HCT116 (cell line): ENCODE data around the gene SAMSN1. TPM values are rescaled to one million over a fixed set of nuclear protein-coding genes. Genes with fewer than 3 reads are reported as not detected.

ENCODE experiments used
- ATAC-seq: fragments of 200-7000 bp; cut with Tn5 transposase; 2 replicates; pipeline ENCODE4 v1.9.1; 2020; ENCODE audit warnings: mild to moderate bottlenecking, moderate library complexity
- BruUV-seq: library from RNA; stranded (reverse); fragments of 400-500 nt; replicated peaks from 2 replicates; lab custom pipeline; 2021; lab: Mats Ljungman, UMichigan
- CTCF ChIA-PET: fragments of 300-600 bp; sonication (Branson Sonifier 250); formaldehyde crosslinking; loops from one replicate; lab custom pipeline; 2021; ENCODE audit warnings: antibody characterized with exemption; lab: Charles Lee
- POLR2A ChIA-PET: fragments of 300-600, 350-600 bp; sonication (Branson Sonifier 250); formaldehyde crosslinking; loops from one replicate; lab custom pipeline; 2021; ENCODE audit warnings: antibody characterized with exemption; lab: Charles Lee
- RAD21 ChIA-PET, 2 experiments: fragments of 300-600 bp; sonication (Branson Sonifier 250); formaldehyde crosslinking; loops; one replicate each; lab custom pipeline; 2023; ENCODE audit warnings: low total read pairs in 2 of 2; ENCODE audit not compliant: uncharacterized antibody in 2 of 2, unreplicated experiment in 2 of 2, low non-redundant PET in 1 of 2; lab: Charles Lee
- DNase-seq: peaks from one replicate; pipeline ENCODE4 v3.0.0-alpha.2; 2010; ENCODE audit warnings: low read depth, low spot score
- H2AFZ ChIP-seq: fragments of 200-600 bp; shearing (Covaris generic), sonication (generic); 2 replicates; pipeline ENCODE4 v1.6.1; 2017; ENCODE audit warnings: low read depth, mixed run types, mixed read lengths, antibody characterized with exemption, low read length; ENCODE audit not compliant: poor library complexity, severe bottlenecking
- H3K27ac ChIP-seq: 2 replicates; pipeline ENCODE4 v1.5.1; 2012; ENCODE audit warnings: low read depth, low read length
- H3K27me3 ChIP-seq: fragments of 200-600 bp; sonication (generic); 2 replicates; pipeline ENCODE4 v1.6.1; 2016; ENCODE audit warnings: mixed run types, low read length, mixed read lengths; ENCODE audit not compliant: insufficient read depth
- H3K36me3 ChIP-seq, 2 experiments: fragments of 200-500 bp in 1 of 2; fragments of 200-600 bp in 1 of 2; sonication (Bioruptor generic) in 1 of 2; sonication (generic) in 1 of 2; 2 replicates each; pipeline versions ENCODE4 v1.5.1 to v1.6.1; 2014 to 2016; ENCODE audit warnings: low read length in 2 of 2, inconsistent platforms in 1 of 2, mixed read lengths in 1 of 2, mixed run types in 1 of 2; ENCODE audit not compliant: insufficient read depth in 2 of 2, control insufficient read depth in 1 of 2
- H3K4me1 ChIP-seq, 2 experiments: fragments of 200-600 bp in 1 of 2; sonication (generic) in 1 of 2; 2 replicates each; pipeline versions ENCODE4 v1.5.1 to v1.6.1; 2012 to 2017; ENCODE audit warnings: low read length in 2 of 2, inconsistent platforms in 1 of 2, mild to moderate bottlenecking in 1 of 2, mixed read lengths in 1 of 2, mixed run types in 1 of 2, moderate library complexity in 1 of 2; ENCODE audit not compliant: insufficient read depth in 2 of 2, control insufficient read depth in 1 of 2
- H3K4me2 ChIP-seq: fragments of 200-600 bp; sonication (generic); 2 replicates; pipeline ENCODE4 v1.6.1; 2017; ENCODE audit warnings: mixed run types, low read length, mixed read lengths
- H3K4me3 ChIP-seq, 2 experiments: fragments of 200-600 bp in 1 of 2; sonication (generic) in 1 of 2; replicated peaks in 1 of 2; 2 replicates each; pipeline ENCODE4 v1.5.1; 2011 to 2016; ENCODE audit warnings: low read length in 2 of 2, control low read depth in 1 of 2, low read depth in 1 of 2, mild to moderate bottlenecking in 1 of 2, mixed read lengths in 1 of 2, mixed run types in 1 of 2
- H3K79me2 ChIP-seq: fragments of 200-600 bp; sonication (generic); 2 replicates; pipeline ENCODE4 v1.6.1; 2017; ENCODE audit warnings: mild to moderate bottlenecking, mixed run types, low read length, moderate library complexity, mixed read lengths; ENCODE audit not compliant: insufficient read depth
- H3K9ac ChIP-seq: fragments of 200-600 bp; sonication (generic); 2 replicates; pipeline ENCODE4 v1.6.1; 2016; ENCODE audit warnings: low read length, mixed read lengths
- H3K9me2 ChIP-seq: fragments of 200-600 bp; sonication (generic), shearing (Covaris generic); 2 replicates; pipeline ENCODE4 v1.6.1; 2017; ENCODE audit warnings: mixed run types, mild to moderate bottlenecking, moderate library complexity; ENCODE audit not compliant: insufficient read depth
- H3K9me3 ChIP-seq, 2 experiments: fragments of 200-500 bp in 1 of 2; fragments of 200-600 bp in 1 of 2; sonication (Bioruptor generic) in 1 of 2; sonication (generic) in 1 of 2; 2 replicates each; pipeline ENCODE4 v1.6.1; 2014 to 2017; ENCODE audit warnings: low read length in 2 of 2, mixed read lengths in 2 of 2, inconsistent platforms in 1 of 2, low read depth in 1 of 2, mild to moderate bottlenecking in 1 of 2, mixed run types in 1 of 2, moderate library complexity in 1 of 2; ENCODE audit not compliant: control insufficient read depth in 1 of 2, insufficient read depth in 1 of 2
- H4K20me1 ChIP-seq: fragments of 200-600 bp; sonication (generic), shearing (Covaris generic); 2 replicates; pipeline ENCODE4 v1.6.1; 2017; ENCODE audit warnings: mixed run types, mild to moderate bottlenecking, moderate library complexity; ENCODE audit not compliant: insufficient read depth
- CEBPB ChIP-seq: IDR thresholded peaks from 2 replicates; pipeline ENCODE4 v1.6.1; 2012; ENCODE audit warnings: low read depth
- CTCF ChIP-seq, 3 experiments: fragments of 200-600 bp in 1 of 3; sonication (generic) in 1 of 3; IDR thresholded peaks in 2 of 3; conservative IDR thresholded peaks in 1 of 3; 2 replicates each; pipeline ENCODE4 v1.5.1; 2012 to 2017; ENCODE audit warnings: low read depth in 2 of 3, low read length in 2 of 3, antibody characterized with exemption in 1 of 3, borderline replicate concordance in 1 of 3, control low read depth in 1 of 3, mild to moderate bottlenecking in 1 of 3, mixed read lengths in 1 of 3, mixed run types in 1 of 3, moderate library complexity in 1 of 3; ENCODE audit not compliant: insufficient read depth in 1 of 3
- EGR1 ChIP-seq: IDR thresholded peaks from 2 replicates; pipeline ENCODE4 v1.6.1; 2012; ENCODE audit warnings: low read depth
- ELF1 ChIP-seq: IDR thresholded peaks from 2 replicates; pipeline ENCODE4 v1.6.1; 2012; ENCODE audit warnings: low read depth, borderline replicate concordance
- EZH2 ChIP-seq: fragments of 200-600 bp; sonication (generic); IDR thresholded peaks from 2 replicates; pipeline ENCODE4 v1.6.1; 2017; ENCODE audit warnings: antibody characterized with exemption, mixed run types
- EZH2phosphoT487 ChIP-seq: fragments of 200-600 bp; IDR thresholded peaks from 2 replicates; pipeline ENCODE4 v1.6.1; 2018; ENCODE audit warnings: antibody characterized with exemption, borderline replicate concordance
- FOSL1 ChIP-seq: IDR thresholded peaks from 2 replicates; pipeline ENCODE4 v1.6.1; 2012; ENCODE audit warnings: low read depth
- MAX ChIP-seq: IDR thresholded peaks from 2 replicates; pipeline ENCODE4 v1.6.1; 2012
- POLR2A ChIP-seq: IDR thresholded peaks from 2 replicates; pipeline ENCODE4 v1.7.0; 2011; ENCODE audit warnings: borderline replicate concordance; ENCODE audit not compliant: insufficient read depth, insufficient read length; ENCODE audit errors: extremely low read depth
- POLR2AphosphoS5 ChIP-seq: IDR thresholded peaks from 2 replicates; pipeline ENCODE4 v1.6.1; 2011; ENCODE audit warnings: mild to moderate bottlenecking, low read depth, low read length, moderate library complexity
- SIN3A ChIP-seq: IDR thresholded peaks from 2 replicates; pipeline ENCODE4 v1.6.1; 2012; ENCODE audit warnings: low read depth
- SRF ChIP-seq: IDR thresholded peaks from 2 replicates; pipeline ENCODE4 v1.6.1; 2012; ENCODE audit warnings: low read depth
- YY1 ChIP-seq: IDR thresholded peaks from 2 replicates; pipeline ENCODE4 v1.6.1; 2011; ENCODE audit warnings: low read length, low read depth, moderate library complexity, mild to moderate bottlenecking; ENCODE audit not compliant: insufficient replicate concordance; ENCODE audit errors: extremely low read depth
- ZBTB33 ChIP-seq: IDR thresholded peaks from 2 replicates; pipeline ENCODE4 v1.6.1; 2011; ENCODE audit warnings: mild to moderate bottlenecking, low read length, moderate library complexity; ENCODE audit not compliant: insufficient replicate concordance; ENCODE audit errors: extremely low read depth
- ZFX ChIP-seq: fragments of 450-650 bp; IDR thresholded peaks from 2 replicates; pipeline ENCODE4 v1.6.1; 2017
- ZNF274 ChIP-seq: fragments of 200-500 bp; sonication (Bioruptor generic); IDR thresholded peaks from 2 replicates; pipeline ENCODE4 v1.6.1; 2014; ENCODE audit warnings: mild to moderate bottlenecking, low read depth, low read length, inconsistent platforms
- intact Hi-C: fragments of 100-400 bp; cut with micrococcal nuclease; formaldehyde crosslinking; loops from 2 replicates; pipeline ENCODE4 v1.10.0; 2022
- total RNA-seq: library from RNA; stranded (reverse); gene quantifications from one replicate; pipeline ENCODE4 v1.2.1, GENCODE V29; 2021; ENCODE audit not compliant: unreplicated experiment

Gene SAMSN1
- total RNA-seq, 1 experiment from 2014 or later: 0.57 TPM

- RAD21 ChIA-PET: no interaction called here
Measured at GRCh38 chr21:14477841-14478240, 68.3 kb downstream of the SAMSN1 start.

More at GRCh38 chr21:14477841-14478240, 68.3 kb downstream of the SAMSN1 start:
- H3K27me3 ChIP-seq: no peaks in the 10 kb centered on the region
- H3K9me3 ChIP-seq: no peaks in the 10 kb centered on the region; a peak in 1 of 4 replicates
- TF ChIP-seq ZFX: no peak
- TF ChIP-seq ZNF274: no peak
- no peak for TF ChIP-seq CTCF (IDR thresholded peaks at IDR 0.05 in 2 of 3, conservative IDR thresholded peaks at IDR 0.05 in 1 of 3; ENCODE audit: borderline replicate concordance in 1 of 3, insufficient read depth in 1 of 3, low read depth in 2 of 3, low read length in 2 of 3)
- TF ChIP-seq SRF: no peak
- no peak for TF ChIP-seq EZH2
- no peak for TF ChIP-seq YY1
- TF ChIP-seq POLR2A: no peak
- no peak for TF ChIP-seq EGR1
- TF ChIP-seq POLR2AphosphoS5: no peak
- no peak for TF ChIP-seq EZH2phosphoT487
- TF ChIP-seq MAX: no peak
- no peak for TF ChIP-seq FOSL1
- TF ChIP-seq CEBPB: no peak
- TF ChIP-seq ZBTB33: no peak
- no peak for TF ChIP-seq ELF1
- no peak for TF ChIP-seq SIN3A
- H3K4me3 ChIP-seq: no peak overlapping the region
- H4K20me1 ChIP-seq: no peaks in the 10 kb centered on the region
- no peaks in the 10 kb centered on the region for H3K9me2 ChIP-seq
- no peaks in the 10 kb centered on the region for H3K4me1 ChIP-seq
- H3K4me2 ChIP-seq: no peak overlapping the region
- ChIA-PET CTCF (no interaction called here), POLR2A (no interaction called here)
- no TSS peak for BruUV-seq
- no peak overlapping the region for H3K27ac ChIP-seq
- no peak overlapping the region for H3K9ac ChIP-seq
- DNase-seq (no peak), ATAC-seq (no peak)
- intact Hi-C loops: no loop called here
- no peaks in the 10 kb centered on the region for H3K36me3 ChIP-seq
- no peaks in the 10 kb centered on the region for H3K79me2 ChIP-seq
- H2AFZ ChIP-seq: no peak overlapping the region
